ENCODE results near the gene APBA2.

Gene APBA2

DNA sequence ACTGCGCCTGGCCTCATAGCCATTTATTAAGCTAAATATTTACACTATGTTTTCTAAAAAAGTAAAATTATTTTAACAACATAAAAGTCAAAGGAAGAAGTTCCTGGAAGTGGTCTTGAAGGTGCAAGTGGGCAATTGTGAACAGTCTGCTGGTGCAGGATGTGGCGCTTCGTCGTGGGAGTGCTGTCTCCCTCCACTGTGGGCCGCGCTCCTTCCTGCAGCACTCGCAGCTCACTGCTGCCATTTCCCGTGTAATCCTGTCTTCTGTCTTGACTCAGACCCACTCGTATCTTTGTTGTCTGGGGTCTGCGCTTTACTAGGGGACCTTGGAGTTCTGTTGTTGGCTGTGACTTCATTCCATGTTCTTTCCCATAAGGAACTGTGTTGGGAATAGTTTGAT lies 56.3 kb downstream of the APBA2 start:
- no peak for DNase-seq

- DNase-seq: no peak
These were observed 56.8 kb downstream of the APBA2 start for GRCh38 chr15:28942571-28942970.

DNA sequence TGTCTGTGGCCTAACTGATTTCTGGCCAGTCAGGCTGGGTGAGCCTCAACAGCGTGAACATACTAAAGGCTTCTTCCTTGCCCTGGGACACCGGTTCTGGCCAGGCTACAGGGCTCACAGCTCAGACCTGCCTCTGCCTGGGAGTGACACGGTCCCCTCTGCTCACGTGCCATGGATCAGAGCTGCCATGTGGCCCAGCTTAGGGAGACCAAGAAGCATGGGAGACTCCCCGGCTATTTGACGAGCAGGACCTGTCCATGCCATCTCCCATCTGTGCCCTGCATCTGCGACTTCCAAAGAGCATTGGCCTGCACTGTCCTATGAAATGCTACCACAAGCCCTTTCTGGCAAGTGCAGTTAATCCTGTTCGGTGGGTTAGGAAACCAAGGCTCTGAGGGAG lies 57.4 kb downstream of the APBA2 start:
- DNase-seq: no peak

DNA sequence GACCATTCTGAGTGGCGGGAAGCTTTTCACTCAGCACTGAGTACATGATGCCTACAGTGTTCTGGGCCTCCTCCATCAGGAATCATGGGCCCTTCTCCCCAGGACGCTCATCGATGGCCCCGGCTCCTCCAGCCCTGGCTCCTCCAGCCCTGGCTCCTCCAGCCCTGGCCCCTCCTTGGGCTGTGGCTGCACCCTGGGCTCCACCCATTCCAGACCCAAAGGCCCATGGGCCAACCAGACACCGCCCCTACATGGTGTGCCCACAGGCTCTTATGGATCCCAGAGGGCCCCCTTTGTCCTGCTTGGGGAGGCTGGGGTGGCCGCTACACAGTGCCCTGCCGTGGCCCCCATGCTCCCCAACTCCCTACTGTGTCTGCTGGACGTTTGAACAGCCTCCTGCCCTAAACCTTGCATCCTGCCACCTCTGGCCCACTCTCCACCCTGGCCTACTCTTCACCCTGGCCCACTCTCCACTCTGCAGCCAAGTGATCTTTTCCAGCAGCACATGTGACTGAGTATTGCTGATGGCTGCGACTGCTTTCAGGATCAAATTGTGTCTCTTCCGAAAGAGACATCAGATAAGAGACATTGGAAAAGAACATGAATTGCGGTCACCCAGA lies 57.9 kb downstream of the APBA2 start:
- no peak for DNase-seq

DNA sequence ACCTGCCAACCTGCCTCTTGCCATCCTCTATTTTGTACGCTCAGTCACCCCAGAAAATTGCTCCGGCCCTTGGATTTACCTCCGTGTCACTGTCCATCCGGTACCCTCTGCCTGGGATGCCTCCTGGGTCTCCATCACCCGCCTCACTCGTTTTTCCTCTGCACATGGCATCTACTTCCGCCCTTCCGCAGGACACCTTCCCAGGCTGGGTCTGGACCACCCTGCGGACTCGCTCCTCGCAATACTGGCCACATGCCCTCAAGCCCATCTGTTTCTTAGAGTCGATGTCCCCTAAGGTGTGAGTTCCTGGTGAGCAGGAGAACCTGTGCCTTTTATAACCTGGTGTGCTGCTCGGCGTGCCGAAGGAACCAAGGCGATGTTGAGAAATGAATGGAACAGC lies 58.5 kb downstream of the APBA2 start:
- DNase-seq: no peak

GRCh38 chr15:28944696-28945300 lies 59.0 kb downstream of the APBA2 start:
- no peak for DNase-seq

DNA sequence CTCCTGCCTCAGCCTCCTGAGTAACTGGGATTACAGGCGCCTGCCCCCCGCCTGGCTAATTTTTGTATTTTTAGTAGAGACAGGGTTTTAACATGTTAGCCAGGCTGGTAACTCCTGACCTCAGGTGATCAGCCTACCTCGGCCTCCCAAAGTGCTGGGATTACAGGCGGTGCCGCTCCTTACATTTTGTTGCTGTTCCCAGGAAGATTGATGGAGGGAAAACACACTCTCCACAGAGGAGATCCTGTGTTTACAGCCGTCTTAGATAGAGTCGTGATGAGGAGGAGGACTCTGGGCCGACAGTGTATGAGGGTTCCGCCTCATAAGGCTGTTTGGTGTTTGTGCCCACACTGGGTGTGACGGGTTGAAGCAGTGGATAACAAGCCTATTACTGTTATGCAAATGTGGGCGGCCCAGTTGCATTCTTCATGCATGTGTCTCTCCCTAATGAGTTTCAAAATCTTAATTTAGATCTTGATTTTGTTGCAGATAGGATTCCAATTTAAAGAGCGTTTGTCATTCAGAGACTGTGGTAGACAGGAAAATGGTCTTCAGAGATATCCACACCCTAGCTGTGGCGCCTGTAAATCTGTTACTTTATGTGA lies 60.0 kb downstream of the APBA2 start:
- DNase-seq: no peak

DNA sequence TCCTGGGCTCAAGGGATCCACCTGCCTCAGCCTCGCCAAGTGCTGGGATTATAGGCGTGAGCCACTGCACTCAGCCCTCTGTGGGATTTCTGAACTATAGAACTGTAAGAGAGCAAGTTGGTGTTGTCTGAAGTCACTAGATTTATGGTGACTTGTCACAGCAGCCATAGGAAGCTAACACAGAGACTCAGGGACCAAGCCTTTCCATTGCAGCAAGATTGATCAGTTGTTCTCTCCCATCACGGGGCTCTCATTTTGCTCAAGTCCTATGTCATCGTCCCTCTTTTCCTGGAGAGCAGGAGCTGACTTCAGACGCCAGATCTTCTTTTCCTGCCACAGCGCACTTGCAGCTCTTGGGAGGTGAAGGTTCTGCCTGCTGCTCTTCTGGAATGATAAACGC lies 61.0 kb downstream of the APBA2 start:
- no peak for DNase-seq

DNA sequence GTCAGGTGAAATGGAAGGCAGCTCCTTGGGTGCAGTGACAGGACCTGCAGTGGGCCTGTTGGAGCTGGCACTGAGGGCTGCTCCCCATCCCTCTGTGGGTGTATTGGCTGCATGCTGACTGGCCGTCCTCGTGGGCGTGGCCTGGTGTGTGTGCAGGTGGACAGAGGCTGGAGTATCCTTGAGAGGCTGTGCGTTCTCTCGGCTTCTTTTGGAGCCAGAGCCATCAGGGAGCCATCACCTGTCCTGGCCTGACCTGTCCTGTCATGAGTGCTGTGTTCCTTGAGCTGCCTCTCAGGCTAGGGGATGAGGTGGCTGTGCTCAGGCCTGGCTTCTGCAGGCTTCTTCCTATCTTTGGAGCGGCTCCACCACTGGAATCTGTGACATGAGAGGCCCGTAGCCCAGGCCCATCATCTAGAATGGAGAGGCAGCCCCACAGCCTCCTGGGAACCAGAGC lies 61.5 kb downstream of the APBA2 start:
- no peak for DNase-seq

- no peak for DNase-seq
These were observed 62.3 kb downstream of the APBA2 start for GRCh38 chr15:28948036-28948435.

DNA sequence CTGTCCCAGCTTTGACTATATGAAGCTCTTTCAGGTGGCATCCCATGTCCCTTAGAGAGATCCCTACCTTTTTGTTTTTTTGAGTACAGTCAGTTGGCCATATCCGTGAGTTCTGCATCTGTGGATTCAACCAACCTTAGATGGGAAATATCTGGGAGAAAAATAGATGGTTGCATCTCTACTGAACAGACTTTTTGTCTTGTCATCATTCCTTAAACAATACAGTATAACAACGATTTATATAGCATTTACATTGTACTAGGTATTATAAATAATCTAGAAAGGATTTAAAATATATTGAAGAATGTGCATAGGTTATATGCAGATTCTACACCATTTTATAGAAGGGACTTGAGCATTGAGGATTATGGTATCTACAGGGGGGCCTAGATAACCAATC lies 65.1 kb downstream of the APBA2 start:
- DNase-seq: no peak

DNA sequence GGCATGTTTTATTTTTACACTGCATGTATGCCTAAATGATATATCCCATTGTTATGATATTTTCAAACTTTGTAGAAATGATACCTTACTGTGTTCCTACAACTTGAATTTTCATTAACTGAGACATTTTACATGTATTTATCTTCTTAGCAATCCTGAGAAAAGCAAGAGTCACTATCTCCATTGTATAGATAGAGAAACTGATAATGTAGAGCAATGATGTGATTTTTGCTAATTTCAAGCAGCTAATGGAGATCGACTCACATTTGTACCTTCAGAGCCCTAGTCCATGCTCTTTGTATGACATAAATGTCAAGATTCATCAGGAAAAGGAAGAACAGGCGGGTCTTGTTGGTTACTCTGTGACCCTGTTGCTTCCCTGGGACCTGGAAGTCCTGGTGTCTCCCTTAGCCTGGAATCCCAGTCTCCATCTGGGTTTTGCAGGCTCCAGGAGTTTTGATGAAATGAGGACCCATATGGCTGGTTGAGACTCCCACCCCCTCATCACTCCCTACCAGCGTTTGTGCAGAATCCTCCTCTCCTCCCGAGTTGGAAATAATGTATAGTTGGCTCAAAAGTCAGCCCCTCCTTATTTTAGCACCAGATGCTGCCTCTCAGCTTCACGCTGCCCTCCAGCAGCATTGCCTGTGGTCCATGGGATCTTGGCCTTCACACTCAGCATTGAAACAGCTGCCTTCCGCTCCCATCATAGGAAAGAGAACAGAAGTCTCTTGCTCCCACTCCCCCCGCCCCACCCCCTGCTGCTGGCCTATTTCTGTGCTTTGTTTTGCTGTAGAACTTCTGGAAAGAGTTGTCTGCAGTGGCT lies 67.1 kb downstream of the APBA2 start:
- DNase-seq: no peak

GRCh38 chr15:28953573-28954195 lies 67.9 kb downstream of the APBA2 start:
- DNase-seq: no peak

- no peak for DNase-seq
These were observed 68.8 kb downstream of the APBA2 start for GRCh38 chr15:28954466-28955159.

GRCh38 chr15:28955160-28955992 lies 69.6 kb downstream of the APBA2 start:
- no peak for DNase-seq

GRCh38 chr15:28955993-28956421 lies 70.2 kb downstream of the APBA2 start:
- DNase-seq: no peak

- DNase-seq: no peak
These were observed 70.7 kb downstream of the APBA2 start for GRCh38 chr15:28956491-28956890.

DNA sequence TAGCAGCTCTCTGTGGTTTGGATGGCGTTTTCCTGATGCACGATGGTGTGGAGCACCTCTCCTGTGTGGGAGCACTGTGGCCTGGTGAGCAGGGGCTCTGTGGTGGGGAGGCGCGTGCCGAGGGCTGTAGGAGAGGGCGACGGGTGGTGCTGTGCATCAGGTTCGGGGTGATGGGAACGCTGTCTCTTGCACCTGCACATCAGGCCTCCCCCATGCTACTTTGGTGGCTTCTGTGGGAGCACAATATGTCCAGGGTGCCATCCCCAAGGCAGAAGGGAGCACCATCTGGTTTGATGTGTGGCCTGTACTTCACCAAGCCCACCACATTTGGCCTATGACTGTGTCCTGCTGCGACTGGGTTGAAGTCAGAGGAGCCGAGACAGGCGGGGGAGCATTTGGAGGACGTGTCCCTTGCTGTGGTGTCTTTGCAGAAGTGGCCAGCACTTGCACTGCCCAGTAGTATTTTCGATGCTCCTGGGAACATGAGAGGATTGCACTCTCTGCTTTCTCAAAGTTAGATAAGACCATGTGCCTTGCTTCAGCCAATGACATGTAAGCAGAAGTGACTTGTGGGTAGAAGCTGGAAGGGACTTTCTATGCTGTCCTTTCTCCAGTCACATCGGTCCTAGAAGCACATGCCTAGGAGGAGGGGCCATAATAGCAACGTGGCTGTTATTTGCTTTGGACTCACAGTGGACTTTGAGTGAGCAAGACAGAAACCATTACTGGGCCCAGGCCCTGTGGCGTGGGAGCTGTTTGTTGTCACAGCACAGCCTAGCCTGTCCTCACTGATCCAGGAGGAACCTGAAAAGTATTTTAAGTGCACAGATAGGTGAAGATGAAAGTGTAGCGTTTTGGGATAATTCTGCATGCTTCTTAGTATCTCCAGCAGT lies 72.1 kb downstream of the APBA2 start:
- DNase-seq: no peak

GRCh38 chr15:28959326-28959725 lies 73.6 kb downstream of the APBA2 start:
- DNase-seq: no peak

DNA sequence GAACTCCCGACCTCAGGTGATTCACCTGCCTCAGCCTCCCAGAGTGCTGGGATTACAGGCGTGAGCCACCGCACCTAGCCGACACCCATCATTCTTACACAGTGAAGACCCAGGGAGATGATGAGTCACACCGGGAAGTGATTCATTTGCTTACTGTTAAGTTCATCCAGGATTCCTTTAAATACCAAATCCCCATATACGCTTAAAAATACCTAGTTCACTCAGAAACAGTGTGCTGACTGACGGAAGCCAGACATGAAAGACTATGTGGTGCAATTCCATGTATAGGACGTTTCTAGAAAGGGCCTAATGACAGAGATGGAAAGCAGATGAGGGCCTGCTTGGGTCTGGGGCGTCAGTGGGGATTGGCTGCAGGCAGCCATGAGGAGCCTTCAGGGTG lies 75.2 kb downstream of the APBA2 start:
- DNase-seq: no peak

DNA sequence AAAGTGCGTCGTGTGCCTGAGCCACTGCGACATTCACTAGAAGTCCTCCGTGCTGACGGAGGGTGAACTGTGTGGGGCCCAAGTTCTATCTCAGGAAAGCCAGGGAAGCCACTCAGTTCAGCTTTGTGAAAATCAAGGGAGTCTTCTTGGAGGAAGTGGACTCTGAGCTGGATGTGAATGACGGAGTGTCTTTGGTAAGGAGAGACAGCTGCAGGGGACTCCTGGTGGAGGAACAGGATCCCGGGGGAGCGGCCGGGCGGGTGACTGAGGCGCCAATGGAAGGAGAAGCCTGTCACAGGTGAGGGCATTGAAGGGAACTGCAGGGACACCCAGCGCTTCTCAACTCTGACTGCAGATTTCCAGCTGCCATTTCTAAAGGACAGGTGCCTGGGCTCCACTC lies 75.6 kb downstream of the APBA2 start:
- DNase-seq: no peak
